Right cardiac atrium (tissue), 5 donors: ENCODE results near the gene MMP15. TPM values are rescaled to one million over a fixed set of nuclear protein-coding genes. Genes with fewer than 3 reads are reported as not detected.
A peak's percentile ranks its signal among the peaks of the same experiment; 100 is the strongest.
"Not testable (repeated sequence)": the region's sequence is repeated elsewhere in the genome, so short reads cannot be mapped to it uniquely, and the experiment has no call there.

Experiments used
- ATAC-seq, 2 donors: fragments of 200-7000 bp; cut with Tn5 transposase; one replicate each; pipeline versions ENCODE4 v1.8.0 to v1.9.1; 2020; ENCODE audit warnings: moderate library complexity in 2 of 2, mild to moderate bottlenecking in 1 of 2
- DNase-seq, 3 donors: peaks; one replicate each; pipeline ENCODE4 v3.0.0-alpha.2; 2020
- H3K27ac ChIP-seq: one replicate; pipeline ENCODE4 v1.5.1; 2013; ENCODE audit warnings: mild to moderate bottlenecking, low read length, control low read depth, moderate library complexity
- H3K27me3 ChIP-seq: one replicate; pipeline ENCODE4 v1.6.1; 2013; ENCODE audit not compliant: control insufficient read depth, insufficient read depth
- H3K4me1 ChIP-seq: one replicate; pipeline ENCODE4 v1.6.1; 2013; ENCODE audit warnings: low read length; ENCODE audit not compliant: control insufficient read depth, insufficient read depth
- H3K4me3 ChIP-seq: one replicate; pipeline ENCODE4 v1.5.1; 2013; ENCODE audit warnings: low read length, control low read depth
- H3K9me3 ChIP-seq: one replicate; pipeline ENCODE4 v1.6.1; 2013; ENCODE audit warnings: low read length; ENCODE audit not compliant: control insufficient read depth
- WGBS: extraction: QIAGEN DNeasy Blood & Tissue Kit; methylation state at CpG from one replicate; pipeline ENCODE4 v1.1.7; 2013; 5-methylcytosine and 5-hydroxymethylcytosine counted together
- intact Hi-C, 4 donors: fragments of 100-400 bp; cut with DNase I; formaldehyde crosslinking; loops; one replicate each; pipeline versions ENCODE4 v1.11.0 to v1.14.0; 2022 to 2023
- long read RNA-seq, 4 donors: library from polyadenylated mRNA; unstranded; transcript quantifications; one replicate each; pipeline ENCODE4 v2.0.0, GENCODE V29; 2020 to 2021
- polyA plus RNA-seq: library from polyadenylated mRNA; stranded (reverse); fragments of 200-250 nt; gene quantifications from one replicate; pipeline ENCODE4 v1.2.3, GENCODE V29; 2013
- total RNA-seq, 4 donors: library from RNA; stranded (reverse); fragmentation: NEBNext Ultra II Directional; extraction: Animal tissue kit (Norgen Biotek cat#: 25700); gene quantifications; one replicate each; pipeline ENCODE4 v1.2.1, GENCODE V29; 2021
- donor health status: healthy with polysubstance abuse.
- donor health status: DM: no; HTN: yes; CAD: no.
- donor health status: DM: no; HTN: no; CAD: no.
- donor health status: DM: no; HTN: yes; CAD: no; lungs with severe emphysema.
- donor health status: DM: yes; HTN: yes; CAD: no.

The MMP15 gene
- total RNA-seq, result 10 to 100 TPM; 51.2 to 72.6 (median 64.8) TPM
- polyA plus RNA-seq, result 41.2 TPM
- long read RNA-seq, donor 1, full-length matches to known transcripts, result 29 of 80 reads
- long read RNA-seq, donor 1, partial matches to known transcripts, result 18 of 80 reads
- long read RNA-seq, donor 1, other reads (novel, unspliced or antisense), result 33 of 80 reads
- long read RNA-seq, donor 2, full-length matches to known transcripts, result 52 of 81 reads
- long read RNA-seq, donor 2, partial matches to known transcripts, result 29 of 81 reads
- long read RNA-seq, donor 2, other reads (novel, unspliced or antisense), result 0 of 81 reads
- long read RNA-seq, donor 3, full-length matches to known transcripts, result 1 of 29 reads
- long read RNA-seq, donor 3, partial matches to known transcripts, result 27 of 29 reads
- long read RNA-seq, donor 3, other reads (novel, unspliced or antisense), result 1 of 29 reads
- long read RNA-seq, donor 4, full-length matches to known transcripts, result 37 of 55 reads
- long read RNA-seq, donor 4, partial matches to known transcripts, result 17 of 55 reads
- long read RNA-seq, donor 4, other reads (novel, unspliced or antisense), result 1 of 55 reads

- Histone ChIP-seq H3K4me1 (peaks cover 21% of the 10 kb centered on the region), H3K4me3 (peak within 1 kb of the TSS; percentile 57), H3K27ac (peak within 1 kb of the TSS; percentile 88), H3K27me3 (no peaks in the 10 kb centered on the region), H3K9me3 (no peaks in the 10 kb centered on the region)
- DNase-seq (peak; percentile 78 to 92 (median 90)), ATAC-seq (peak; percentile 71 to 76)
- intact Hi-C loops, result loop anchor here in 2 of 4 donors (2.0 to 10.0 kb wide), 2 partner anchors 101 to 169 kb away; partner anchors contain the start of gene CSNK2A2 (in 1 of the 2)
- WGBS, result under 1% methylated on average over 90 of the region's 90 CpGs
These were observed at the start of gene MMP15 for GRCh38 chr16:58025351-58026138. Gene MMP15, plus strand, starts transcription at chr16:58025754. Its CDS starts 597 bp downstream, at chr16:58026351.

- WGBS, result 46% methylated on average over 2 of the region's 2 CpGs
- intact Hi-C loops, result no loop called here
- Histone ChIP-seq H3K27ac (peak overlapping the region; percentile 30), H3K4me3 (no peak overlapping the region), H3K4me1 (peaks cover 6% of the 10 kb centered on the region), H3K9me3 (no peaks in the 10 kb centered on the region), H3K27me3 (no peaks in the 10 kb centered on the region)
- DNase-seq, result peak in 1 of 3 donors; percentile 6
- peak; percentile 84 to 89 for ATAC-seq
These were observed 49.2 kb upstream of the MMP15 start for GRCh38 chr16:57976331-57976796.

- Histone ChIP-seq H3K4me3 (no peak overlapping the region), H3K27me3 (no peaks in the 10 kb centered on the region), H3K9me3 (no peaks in the 10 kb centered on the region), H3K27ac (no peak overlapping the region), H3K4me1 (peaks cover 6% of the 10 kb centered on the region)
- peak; percentile 22 to 30 for ATAC-seq
- 81% methylated on average over 12 of the region's 12 CpGs for WGBS
- DNase-seq, result peak in 2 of 3 donors; percentile 62 to 69
- intact Hi-C loops, result no loop called here
These were observed 48.0 kb upstream of the MMP15 start for GRCh38 chr16:57977418-57978069.

GRCh38 chr16:57978070-57978465 is 47.5 kb upstream of the MMP15 start:
- H3K4me3 ChIP-seq, H3K4me1 ChIP-seq, DNase-seq, ATAC-seq, H3K27ac ChIP-seq, H3K9me3 ChIP-seq, H3K27me3 ChIP-seq, intact Hi-C loops: not testable (repeated sequence)
- 95% methylated on average over 2 of the region's 2 CpGs for WGBS

- intact Hi-C loops, result no loop called here
- H3K4me3 ChIP-seq, result no peak overlapping the region
- H3K9me3 ChIP-seq, result no peaks in the 10 kb centered on the region
- H3K27me3 ChIP-seq, result no peaks in the 10 kb centered on the region
- ATAC-seq, result no peak
- H3K27ac ChIP-seq, result no peak overlapping the region
- H3K4me1 ChIP-seq, result peaks cover 6% of the 10 kb centered on the region
- WGBS, result 85% methylated on average over 11 of the region's 11 CpGs
- peak in 1 of 3 donors; percentile 12 for DNase-seq
These were observed 46.5 kb upstream of the MMP15 start for GRCh38 chr16:57979006-57979585.

GRCh38 chr16:57981636-57982035 is 43.9 kb upstream of the MMP15 start:
- 92% methylated on average over 7 of the region's 7 CpGs for WGBS
- Histone ChIP-seq H3K27ac (no peak overlapping the region), H3K4me3 (no peak overlapping the region), H3K9me3 (no peaks in the 10 kb centered on the region), H3K4me1 (peaks cover under 1% of the 10 kb centered on the region), H3K27me3 (no peaks in the 10 kb centered on the region)
- intact Hi-C loops, result no loop called here
- ATAC-seq, result no peak
- DNase-seq, result no peak

- DNase-seq (peak in 1 of 3 donors; percentile 7), ATAC-seq (no peak)
- Histone ChIP-seq H3K27me3 (no peaks in the 10 kb centered on the region), H3K27ac (no peak overlapping the region), H3K4me3 (no peak overlapping the region), H3K4me1 (no peaks in the 10 kb centered on the region), H3K9me3 (no peaks in the 10 kb centered on the region)
- WGBS, result 82% methylated on average over 5 of the region's 5 CpGs
- intact Hi-C loops, result no loop called here
These were observed 43.2 kb upstream of the MMP15 start for GRCh38 chr16:57982385-57982784.

- H3K27ac ChIP-seq, result no peak overlapping the region
- no peaks in the 10 kb centered on the region for H3K9me3 ChIP-seq
- intact Hi-C loops, result no loop called here
- peak; percentile 95 to 97 for ATAC-seq
- peak; percentile 90 to 96 (median 95) for DNase-seq
- 10% methylated on average over 64 of the region's 64 CpGs for WGBS
- peak overlapping the region; percentile 36 for H3K4me3 ChIP-seq
- no peaks in the 10 kb centered on the region for H3K27me3 ChIP-seq
- H3K4me1 ChIP-seq, result no peaks in the 10 kb centered on the region
These were observed 40.9 kb upstream of the MMP15 start for GRCh38 chr16:57984443-57985203.

GRCh38 chr16:57985204-57986181 is 40.1 kb upstream of the MMP15 start:
- H3K27me3 ChIP-seq, result no peaks in the 10 kb centered on the region
- ATAC-seq, result peak; percentile 62 to 70

More at GRCh38 chr16:57985204-57986181, 40.1 kb upstream of the MMP15 start:
- intact Hi-C loops, result no loop called here
- Histone ChIP-seq H3K27ac (no peak overlapping the region), H3K9me3 (no peaks in the 10 kb centered on the region), H3K4me3 (peak overlapping the region; percentile 36), H3K4me1 (no peaks in the 10 kb centered on the region)
- 15% methylated on average over 62 of the region's 62 CpGs for WGBS
- peak in 2 of 3 donors; percentile 65 to 72 for DNase-seq
